Type B pancreatic cell (in vitro differentiated cells): ENCODE data around the gene CSNK1D. TPM values are rescaled to one million over a fixed set of nuclear protein-coding genes. Genes with fewer than 3 reads are reported as not detected.
A peak's percentile ranks its signal among the peaks of the same experiment; 100 is the strongest.

Experiments used
- DNase-seq: peaks from one replicate; pipeline ENCODE4 v3.0.0; 2021; ENCODE audit warnings: mixed read lengths; ENCODE audit not compliant: unreplicated experiment; ENCODE audit errors: extremely low spot score
- H3K27ac Mint-ChIP-seq: 2 replicates; pipeline ENCODE4 v1.8.0; 2021; ENCODE audit warnings: mild to moderate bottlenecking, mixed read lengths
- H3K27me3 Mint-ChIP-seq: 2 replicates; pipeline ENCODE4 v1.8.0; 2021; ENCODE audit warnings: mixed read lengths
- H3K36me3 Mint-ChIP-seq: 2 replicates; pipeline ENCODE4 v1.8.0; 2021; ENCODE audit warnings: mixed read lengths
- H3K4me1 Mint-ChIP-seq: one replicate; pipeline ENCODE4 v1.8.0; 2021; ENCODE audit warnings: mixed read lengths; ENCODE audit not compliant: unreplicated experiment
- H3K4me3 Mint-ChIP-seq: 2 replicates; pipeline ENCODE4 v1.8.0; 2021; ENCODE audit warnings: mild to moderate bottlenecking, mixed read lengths
- H3K9me3 Mint-ChIP-seq: 2 replicates; pipeline ENCODE4 v1.8.0; 2021; ENCODE audit warnings: mixed read lengths
- total RNA-seq: library from RNA; stranded (reverse); gene quantifications from 2 replicates; pipeline ENCODE4 v1.2.1, GENCODE V29; 2021; ENCODE audit warnings: low replicate concordance
- TF ChIP-seq, protein P1 (sequence below): fragments of 200-600 bp; sonication (generic); conservative IDR thresholded peaks from 2 replicates; pipeline ENCODE4 v1.5.0; 2021; ENCODE audit warnings: antibody characterized with exemption, mild to moderate bottlenecking

The CSNK1D gene
- total RNA-seq, 1 donor from 2014 or later = 176 TPM

GRCh38 chr17:82241183-82241925 is 32.1 kb downstream of the CSNK1D start:
- no peaks in the 10 kb centered on the region for H3K9me3 Mint-ChIP-seq
- TF ChIP-seq, protein P1, sequence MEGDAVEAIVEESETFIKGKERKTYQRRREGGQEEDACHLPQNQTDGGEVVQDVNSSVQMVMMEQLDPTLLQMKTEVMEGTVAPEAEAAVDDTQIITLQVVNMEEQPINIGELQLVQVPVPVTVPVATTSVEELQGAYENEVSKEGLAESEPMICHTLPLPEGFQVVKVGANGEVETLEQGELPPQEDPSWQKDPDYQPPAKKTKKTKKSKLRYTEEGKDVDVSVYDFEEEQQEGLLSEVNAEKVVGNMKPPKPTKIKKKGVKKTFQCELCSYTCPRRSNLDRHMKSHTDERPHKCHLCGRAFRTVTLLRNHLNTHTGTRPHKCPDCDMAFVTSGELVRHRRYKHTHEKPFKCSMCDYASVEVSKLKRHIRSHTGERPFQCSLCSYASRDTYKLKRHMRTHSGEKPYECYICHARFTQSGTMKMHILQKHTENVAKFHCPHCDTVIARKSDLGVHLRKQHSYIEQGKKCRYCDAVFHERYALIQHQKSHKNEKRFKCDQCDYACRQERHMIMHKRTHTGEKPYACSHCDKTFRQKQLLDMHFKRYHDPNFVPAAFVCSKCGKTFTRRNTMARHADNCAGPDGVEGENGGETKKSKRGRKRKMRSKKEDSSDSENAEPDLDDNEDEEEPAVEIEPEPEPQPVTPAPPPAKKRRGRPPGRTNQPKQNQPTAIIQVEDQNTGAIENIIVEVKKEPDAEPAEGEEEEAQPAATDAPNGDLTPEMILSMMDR = no peak
- H3K4me1 Mint-ChIP-seq = peaks cover 5% of the 10 kb centered on the region
- H3K27ac Mint-ChIP-seq = no peak overlapping the region
- H3K27me3 Mint-ChIP-seq = no peaks in the 10 kb centered on the region
- no peak for DNase-seq
- H3K4me3 Mint-ChIP-seq = no peak overlapping the region
- H3K36me3 Mint-ChIP-seq = peaks cover 10% of the 10 kb centered on the region

DNA sequence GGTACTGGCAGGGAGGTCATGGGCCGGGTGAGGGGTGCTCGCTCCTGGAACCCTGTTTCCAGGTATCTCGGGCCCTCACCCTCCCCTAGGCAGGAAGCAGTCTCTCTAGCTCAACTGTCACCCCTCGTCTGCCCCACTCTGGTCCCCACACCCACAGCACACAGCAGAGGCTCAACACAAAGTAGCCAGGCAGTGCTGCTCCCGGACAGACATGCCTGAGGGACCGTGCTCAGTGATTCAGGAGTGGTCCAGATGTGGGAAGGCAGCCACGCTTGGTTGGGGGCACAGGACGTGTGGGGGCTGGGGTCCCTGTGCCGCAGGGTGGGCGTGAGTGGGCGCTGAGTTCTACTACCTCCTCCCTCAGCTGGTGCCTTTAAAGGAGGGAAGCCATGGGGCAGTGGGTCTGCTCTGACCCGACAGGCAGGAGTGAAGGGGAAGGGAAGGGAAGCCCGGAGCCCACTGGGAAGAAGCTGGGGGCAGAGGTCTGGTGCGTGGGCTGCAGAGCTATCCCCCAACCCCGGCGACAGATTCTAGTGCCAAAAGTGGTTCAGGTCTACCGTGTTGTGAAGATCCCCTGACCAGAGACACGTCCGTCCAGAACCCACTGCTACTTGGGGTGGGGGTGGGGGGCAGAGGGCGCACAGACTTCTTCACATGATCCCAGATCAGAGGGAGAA is 32.9 kb downstream of the CSNK1D start:
- TF ChIP-seq, protein P1 = no peak
- Mint-ChIP-seq H3K36me3 (peaks cover 10% of the 10 kb centered on the region), H3K9me3 (no peaks in the 10 kb centered on the region), H3K4me1 (peaks cover 5% of the 10 kb centered on the region), H3K27ac (peak overlapping the region; percentile 53), H3K4me3 (no peak overlapping the region), H3K27me3 (no peaks in the 10 kb centered on the region)
- DNase-seq = no peak

DNA sequence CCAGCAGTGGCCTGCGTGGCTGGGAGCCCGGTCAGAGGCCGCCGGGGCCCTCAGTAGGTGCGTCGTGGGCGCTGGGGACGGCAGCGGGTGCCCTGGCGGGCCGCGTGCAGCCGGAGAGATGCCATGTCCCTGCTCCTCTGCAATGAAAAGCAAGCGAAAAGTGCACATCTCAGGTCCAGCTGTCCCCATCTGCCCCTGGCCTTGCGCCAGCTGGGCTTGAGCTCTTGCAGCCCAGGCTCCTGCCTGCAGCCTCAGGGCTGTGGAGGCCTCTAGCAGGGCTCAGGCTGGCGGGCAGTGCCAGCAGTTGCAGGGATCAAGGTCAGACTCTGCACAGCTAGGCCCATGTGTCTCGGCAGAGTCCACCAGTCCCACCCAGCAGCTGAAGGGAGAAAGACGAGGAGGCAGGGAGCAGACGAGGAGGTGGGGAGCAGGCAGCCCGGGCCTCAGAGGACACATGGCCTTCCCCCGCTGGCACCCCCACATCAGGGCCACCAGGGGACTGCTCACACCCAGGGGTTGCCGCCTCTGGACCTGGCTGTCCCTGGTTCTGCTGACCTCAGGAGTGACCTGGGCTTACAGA is 33.5 kb downstream of the CSNK1D start:
- TF ChIP-seq, protein P1 = no peak
- H3K36me3 Mint-ChIP-seq = peaks cover 10% of the 10 kb centered on the region
- no peak for DNase-seq
- no peak overlapping the region for H3K4me3 Mint-ChIP-seq
- H3K9me3 Mint-ChIP-seq = no peaks in the 10 kb centered on the region
- no peaks in the 10 kb centered on the region for H3K27me3 Mint-ChIP-seq
- H3K27ac Mint-ChIP-seq = no peak overlapping the region
- peaks cover 6% of the 10 kb centered on the region for H3K4me1 Mint-ChIP-seq

- no peaks in the 10 kb centered on the region for H3K27me3 Mint-ChIP-seq
- no peaks in the 10 kb centered on the region for H3K9me3 Mint-ChIP-seq
- TF ChIP-seq, protein P1 = no peak
- H3K27ac Mint-ChIP-seq = no peak overlapping the region
- no peak overlapping the region for H3K4me3 Mint-ChIP-seq
- no peak for DNase-seq
- peaks cover 11% of the 10 kb centered on the region for H3K4me1 Mint-ChIP-seq
- H3K36me3 Mint-ChIP-seq = peaks cover 7% of the 10 kb centered on the region
These were observed 34.0 kb downstream of the CSNK1D start for GRCh38 chr17:82239401-82239925.

GRCh38 chr17:82238472-82239201 is 34.9 kb downstream of the CSNK1D start:
- H3K4me1 Mint-ChIP-seq = peaks cover 11% of the 10 kb centered on the region
- no peak for DNase-seq
- H3K9me3 Mint-ChIP-seq = no peaks in the 10 kb centered on the region
- peak overlapping the region; percentile 77 for H3K27ac Mint-ChIP-seq
- TF ChIP-seq, protein P1 = no peak
- H3K36me3 Mint-ChIP-seq = no peaks in the 10 kb centered on the region
- no peaks in the 10 kb centered on the region for H3K27me3 Mint-ChIP-seq
- H3K4me3 Mint-ChIP-seq = no peak overlapping the region
